ENCODE data around the gene SBK1. TPM values are rescaled to one million over a fixed set of nuclear protein-coding genes. Genes with fewer than 3 reads are reported as not detected.
"Not testable (repeated sequence)": the region's sequence is repeated elsewhere in the genome, so short reads cannot be mapped to it uniquely, and the experiment has no call there.

The SBK1 gene
- total RNA-seq, 1 donor from 2014 or later, result 1.0 TPM

GRCh38 chr16:28324235-28324886 lies 32.0 kb downstream of the SBK1 start:
- no peaks in the 10 kb centered on the region for H3K27me3 ChIP-seq (ENCODE audit: control insufficient read depth in 3 of 3, insufficient read depth in 3 of 3, low read length in 3 of 3)
- H3K9me3 ChIP-seq (ENCODE audit: control insufficient read depth in 3 of 3, low read length in 3 of 3), result no peaks in the 10 kb centered on the region
- no peak overlapping the region for H3K27ac ChIP-seq (ENCODE audit: low read depth, low read length)
- H3K9ac ChIP-seq (ENCODE audit: low read depth in 1 of 3, low read length in 3 of 3), result no peak overlapping the region
- no peaks in the 10 kb centered on the region for H3K4me1 ChIP-seq (ENCODE audit: control insufficient read depth in 3 of 3, insufficient read depth in 3 of 3, low read length in 3 of 3)
- peaks cover 2 to 13% (median 3%) of the 10 kb centered on the region in 3 donors for H3K36me3 ChIP-seq (ENCODE audit: control insufficient read depth in 3 of 3, insufficient read depth in 3 of 3, low read length in 3 of 3)
- H3K4me3 ChIP-seq (ENCODE audit: low read length in 3 of 3), result no peak overlapping the region

DNA sequence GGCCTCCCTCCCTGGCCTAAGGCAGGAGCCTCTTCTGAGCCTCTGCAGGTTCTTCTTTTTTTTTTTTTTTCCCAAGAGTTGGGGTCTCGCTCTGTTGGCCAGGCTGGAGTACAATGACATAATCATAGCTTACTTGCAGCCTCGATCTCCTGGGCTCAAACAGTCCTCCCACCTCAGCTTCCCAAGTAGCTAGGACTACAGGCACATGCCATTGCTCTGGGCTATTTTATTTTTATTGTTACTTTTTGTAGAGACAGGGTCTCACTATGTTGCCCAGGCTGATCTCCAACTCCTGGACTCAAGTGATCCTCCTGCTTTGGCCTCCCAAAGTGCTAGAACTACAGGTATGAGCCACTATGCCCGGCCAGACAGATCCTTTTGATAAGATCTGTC lies 32.6 kb downstream of the SBK1 start:
- Histone ChIP-seq H3K4me3 (ENCODE audit: low read length in 3 of 3) (no peak overlapping the region), H3K4me1 (ENCODE audit: control insufficient read depth in 3 of 3, insufficient read depth in 3 of 3, low read length in 3 of 3) (no peaks in the 10 kb centered on the region), H3K27me3 (ENCODE audit: control insufficient read depth in 3 of 3, insufficient read depth in 3 of 3, low read length in 3 of 3) (no peaks in the 10 kb centered on the region)

GRCh38 chr16:28326881-28327610 lies 34.7 kb downstream of the SBK1 start:
- H3K36me3 ChIP-seq (ENCODE audit: control insufficient read depth in 3 of 3, insufficient read depth in 3 of 3, low read length in 3 of 3), result no peaks in the 10 kb centered on the region
- H3K9ac ChIP-seq (ENCODE audit: low read depth in 1 of 3, low read length in 3 of 3), result no peak overlapping the region
- no peak overlapping the region for H3K27ac ChIP-seq (ENCODE audit: low read depth, low read length)
- H3K9me3 ChIP-seq (ENCODE audit: control insufficient read depth in 3 of 3, low read length in 3 of 3), result no peaks in the 10 kb centered on the region
- no peaks in the 10 kb centered on the region for H3K4me1 ChIP-seq (ENCODE audit: control insufficient read depth in 3 of 3, insufficient read depth in 3 of 3, low read length in 3 of 3)
- no peaks in the 10 kb centered on the region for H3K27me3 ChIP-seq (ENCODE audit: control insufficient read depth in 3 of 3, insufficient read depth in 3 of 3, low read length in 3 of 3)
- no peak overlapping the region for H3K4me3 ChIP-seq (ENCODE audit: low read length in 3 of 3)

More for the DNA sequence above, 32.6 kb downstream of the SBK1 start:
- Histone ChIP-seq H3K36me3 (ENCODE audit: control insufficient read depth in 3 of 3, insufficient read depth in 3 of 3, low read length in 3 of 3) (peaks cover 0 to 9% (median 3%) of the 10 kb centered on the region in 3 donors), H3K9ac (ENCODE audit: low read depth in 1 of 3, low read length in 3 of 3) (no peak overlapping the region), H3K27ac (ENCODE audit: low read depth, low read length) (no peak overlapping the region), H3K9me3 (ENCODE audit: control insufficient read depth in 3 of 3, low read length in 3 of 3) (no peaks in the 10 kb centered on the region)

- H3K9me3 ChIP-seq (ENCODE audit: control insufficient read depth in 3 of 3, low read length in 3 of 3); H3K27ac ChIP-seq (ENCODE audit: low read depth, low read length); H3K36me3 ChIP-seq (ENCODE audit: control insufficient read depth in 3 of 3, insufficient read depth in 3 of 3, low read length in 3 of 3); H3K27me3 ChIP-seq (ENCODE audit: control insufficient read depth in 3 of 3, insufficient read depth in 3 of 3, low read length in 3 of 3); H3K4me1 ChIP-seq (ENCODE audit: control insufficient read depth in 3 of 3, insufficient read depth in 3 of 3, low read length in 3 of 3); H3K4me3 ChIP-seq (ENCODE audit: low read length in 3 of 3); H3K9ac ChIP-seq (ENCODE audit: low read depth in 1 of 3, low read length in 3 of 3): not testable (repeated sequence)
Observed at GRCh38 chr16:28330232-28330631, 37.9 kb downstream of the SBK1 start.

DNA sequence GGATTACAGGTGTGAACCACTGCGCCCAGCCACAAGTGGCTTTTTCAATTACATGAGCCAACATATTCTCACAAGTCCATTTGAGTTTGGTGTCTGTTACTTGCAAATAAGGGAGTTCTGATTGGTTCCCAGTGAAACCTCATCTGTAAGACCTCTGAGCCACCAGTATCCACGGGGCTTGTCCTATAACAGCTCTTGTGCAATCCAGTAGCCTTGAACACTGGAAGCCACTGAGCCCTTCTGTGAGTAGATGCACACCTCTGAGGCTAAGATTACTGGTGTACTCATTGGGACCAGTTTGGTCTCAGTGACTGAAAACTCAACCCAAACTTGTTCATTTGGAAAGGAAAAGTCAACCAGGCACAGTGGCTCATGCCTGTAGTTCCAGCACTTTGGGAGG lies 38.7 kb downstream of the SBK1 start:
- H3K27ac ChIP-seq (ENCODE audit: low read depth, low read length); H3K4me3 ChIP-seq (ENCODE audit: low read length in 3 of 3); H3K27me3 ChIP-seq (ENCODE audit: control insufficient read depth in 3 of 3, insufficient read depth in 3 of 3, low read length in 3 of 3); H3K9me3 ChIP-seq (ENCODE audit: control insufficient read depth in 3 of 3, low read length in 3 of 3); H3K36me3 ChIP-seq (ENCODE audit: control insufficient read depth in 3 of 3, insufficient read depth in 3 of 3, low read length in 3 of 3); H3K9ac ChIP-seq (ENCODE audit: low read depth in 1 of 3, low read length in 3 of 3); H3K4me1 ChIP-seq (ENCODE audit: control insufficient read depth in 3 of 3, insufficient read depth in 3 of 3, low read length in 3 of 3): not testable (repeated sequence)

DNA sequence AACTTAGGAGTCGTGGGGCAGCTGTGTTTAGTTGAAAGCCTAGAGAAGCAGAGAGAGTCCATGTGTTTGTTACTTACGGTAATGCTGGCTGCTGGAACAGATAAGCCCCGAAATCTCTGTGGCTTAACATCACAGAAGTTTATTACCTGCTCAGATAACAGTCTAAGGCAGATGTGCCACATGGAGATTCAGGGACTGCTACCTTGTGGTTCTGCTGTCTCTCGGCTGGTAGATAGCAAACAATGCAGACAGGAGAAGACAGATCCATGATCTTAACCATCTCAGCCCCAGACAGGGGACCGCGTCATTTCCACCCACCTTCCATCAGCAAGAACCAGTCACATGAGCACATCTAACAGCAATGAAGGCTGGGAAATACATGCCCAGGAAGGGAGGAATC lies 40.3 kb downstream of the SBK1 start:
- not testable (repeated sequence) for H3K4me1 ChIP-seq (ENCODE audit: control insufficient read depth in 3 of 3, insufficient read depth in 3 of 3, low read length in 3 of 3); H3K4me3 ChIP-seq (ENCODE audit: low read length in 3 of 3); H3K27ac ChIP-seq (ENCODE audit: low read depth, low read length); H3K9me3 ChIP-seq (ENCODE audit: control insufficient read depth in 3 of 3, low read length in 3 of 3); H3K9ac ChIP-seq (ENCODE audit: low read depth in 1 of 3, low read length in 3 of 3); H3K27me3 ChIP-seq (ENCODE audit: control insufficient read depth in 3 of 3, insufficient read depth in 3 of 3, low read length in 3 of 3); H3K36me3 ChIP-seq (ENCODE audit: control insufficient read depth in 3 of 3, insufficient read depth in 3 of 3, low read length in 3 of 3)

GRCh38 chr16:28335678-28336077 lies 43.4 kb downstream of the SBK1 start:
- not testable (repeated sequence) for H3K36me3 ChIP-seq (ENCODE audit: control insufficient read depth in 3 of 3, insufficient read depth in 3 of 3, low read length in 3 of 3); H3K9ac ChIP-seq (ENCODE audit: low read depth in 1 of 3, low read length in 3 of 3); H3K4me3 ChIP-seq (ENCODE audit: low read length in 3 of 3); H3K9me3 ChIP-seq (ENCODE audit: control insufficient read depth in 3 of 3, low read length in 3 of 3); H3K4me1 ChIP-seq (ENCODE audit: control insufficient read depth in 3 of 3, insufficient read depth in 3 of 3, low read length in 3 of 3); H3K27me3 ChIP-seq (ENCODE audit: control insufficient read depth in 3 of 3, insufficient read depth in 3 of 3, low read length in 3 of 3); H3K27ac ChIP-seq (ENCODE audit: low read depth, low read length)

DNA sequence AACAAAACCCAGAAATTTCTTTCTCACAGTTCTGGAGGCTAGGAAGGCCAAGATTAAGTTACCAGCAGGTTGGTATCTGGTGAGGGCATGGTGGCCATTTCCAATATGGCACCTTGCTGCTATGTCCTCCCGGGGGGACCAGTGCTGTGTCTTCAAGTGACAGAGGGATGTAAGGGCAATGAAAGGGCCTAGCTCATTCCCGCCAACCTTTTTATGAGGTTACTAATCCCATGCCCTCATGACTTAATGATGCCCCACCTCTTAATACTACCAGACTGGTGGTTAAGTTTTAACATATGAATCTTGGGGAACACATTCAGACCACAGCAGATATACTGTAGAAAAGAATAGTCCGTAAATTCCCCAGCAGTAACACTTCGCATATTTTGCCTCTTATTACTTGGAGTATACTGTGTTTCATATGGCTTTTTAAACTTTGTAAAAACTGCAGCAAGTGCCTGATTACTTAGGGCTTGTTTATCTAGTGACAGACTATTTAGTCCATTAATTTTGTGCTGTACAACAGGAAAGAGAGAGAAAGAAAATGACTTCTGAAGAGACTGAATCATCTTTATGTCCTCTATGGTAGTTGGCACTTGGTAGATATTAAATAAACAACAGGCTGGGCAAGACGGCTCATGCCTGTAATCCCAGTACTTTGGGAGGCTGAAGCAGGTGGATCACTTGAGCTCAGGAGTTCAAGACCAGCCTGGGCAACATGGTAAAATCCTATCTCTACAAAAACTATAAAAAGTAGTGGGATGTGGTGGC lies 44.8 kb downstream of the SBK1 start:
- not testable (repeated sequence) for H3K36me3 ChIP-seq (ENCODE audit: control insufficient read depth in 3 of 3, insufficient read depth in 3 of 3, low read length in 3 of 3); H3K27ac ChIP-seq (ENCODE audit: low read depth, low read length); H3K27me3 ChIP-seq (ENCODE audit: control insufficient read depth in 3 of 3, insufficient read depth in 3 of 3, low read length in 3 of 3); H3K4me1 ChIP-seq (ENCODE audit: control insufficient read depth in 3 of 3, insufficient read depth in 3 of 3, low read length in 3 of 3); H3K9ac ChIP-seq (ENCODE audit: low read depth in 1 of 3, low read length in 3 of 3); H3K9me3 ChIP-seq (ENCODE audit: control insufficient read depth in 3 of 3, low read length in 3 of 3); H3K4me3 ChIP-seq (ENCODE audit: low read length in 3 of 3)

- H3K9me3 ChIP-seq (ENCODE audit: control insufficient read depth in 3 of 3, low read length in 3 of 3); H3K4me1 ChIP-seq (ENCODE audit: control insufficient read depth in 3 of 3, insufficient read depth in 3 of 3, low read length in 3 of 3); H3K4me3 ChIP-seq (ENCODE audit: low read length in 3 of 3); H3K36me3 ChIP-seq (ENCODE audit: control insufficient read depth in 3 of 3, insufficient read depth in 3 of 3, low read length in 3 of 3); H3K27me3 ChIP-seq (ENCODE audit: control insufficient read depth in 3 of 3, insufficient read depth in 3 of 3, low read length in 3 of 3); H3K27ac ChIP-seq (ENCODE audit: low read depth, low read length); H3K9ac ChIP-seq (ENCODE audit: low read depth in 1 of 3, low read length in 3 of 3): not testable (repeated sequence)
Observed at GRCh38 chr16:28338230-28338629, 45.9 kb downstream of the SBK1 start.

- not testable (repeated sequence) for H3K36me3 ChIP-seq (ENCODE audit: control insufficient read depth in 3 of 3, insufficient read depth in 3 of 3, low read length in 3 of 3); H3K4me3 ChIP-seq (ENCODE audit: low read length in 3 of 3); H3K9me3 ChIP-seq (ENCODE audit: control insufficient read depth in 3 of 3, low read length in 3 of 3); H3K27me3 ChIP-seq (ENCODE audit: control insufficient read depth in 3 of 3, insufficient read depth in 3 of 3, low read length in 3 of 3); H3K9ac ChIP-seq (ENCODE audit: low read depth in 1 of 3, low read length in 3 of 3); H3K4me1 ChIP-seq (ENCODE audit: control insufficient read depth in 3 of 3, insufficient read depth in 3 of 3, low read length in 3 of 3); H3K27ac ChIP-seq (ENCODE audit: low read depth, low read length)
Observed at GRCh38 chr16:28362600-28362999, 70.3 kb downstream of the SBK1 start.

Measured in skeletal muscle tissue (tissue), 4 donors.